CD14-positive monocyte (primary cell): ENCODE results near the gene STARD3. TPM values are rescaled to one million over a fixed set of nuclear protein-coding genes. Genes with fewer than 3 reads are reported as not detected.
A peak's percentile ranks its signal among the peaks of the same experiment; 100 is the strongest.

Source experiments
- DNase-seq, 3 donors: peaks; one replicate each; pipeline ENCODE4 v3.0.0-alpha.2; 2011 to 2022
- H2AFZ ChIP-seq: 2 replicates; pipeline ENCODE4 v1.6.0; 2012; ENCODE audit warnings: mild to moderate bottlenecking, low read depth, low read length, inconsistent platforms; ENCODE audit not compliant: insufficient read depth, poor library complexity, severe bottlenecking
- H3K27ac ChIP-seq, 2 donors: 1 replicate in 1 of 2; 2 replicates in 1 of 2; pipeline ENCODE4 v1.5.1; 2012 to 2013; ENCODE audit warnings: low read length in 2 of 2, control low read depth in 1 of 2, inconsistent platforms in 1 of 2, low read depth in 1 of 2, mild to moderate bottlenecking in 1 of 2
- H3K27me3 ChIP-seq, 2 donors: one replicate each; pipeline versions ENCODE4 v1.6.0 to v1.6.1; 2011 to 2013; ENCODE audit warnings: low read length in 2 of 2; ENCODE audit not compliant: control insufficient read depth in 2 of 2, insufficient read depth in 2 of 2
- H3K36me3 ChIP-seq, 2 donors: replicated peaks in 1 of 2; 1 replicate in 1 of 2; 2 replicates in 1 of 2; pipeline versions ENCODE4 v1.5.1 to v1.6.1; 2012 to 2013; ENCODE audit warnings: low read length in 2 of 2, control low read depth in 1 of 2, inconsistent platforms in 1 of 2, mild to moderate bottlenecking in 1 of 2; ENCODE audit not compliant: insufficient read depth in 2 of 2, control insufficient read depth in 1 of 2
- H3K4me1 ChIP-seq, 2 donors: 1 replicate in 1 of 2; 2 replicates in 1 of 2; pipeline versions ENCODE4 v1.5.1 to v1.6.1; 2012 to 2013; ENCODE audit warnings: low read length in 2 of 2, control low read depth in 1 of 2, inconsistent platforms in 1 of 2, mild to moderate bottlenecking in 1 of 2, moderate library complexity in 1 of 2; ENCODE audit not compliant: insufficient read depth in 2 of 2, control insufficient read depth in 1 of 2
- H3K4me2 ChIP-seq: replicated peaks from 2 replicates; pipeline ENCODE3; 2012; ENCODE audit warnings: low read length, moderate library complexity, mild to moderate bottlenecking; ENCODE audit not compliant: poor library complexity, severe bottlenecking; ENCODE audit errors: extremely low read depth
- H3K4me3 ChIP-seq, 3 experiments: fragments of 200-600 bp in 1 of 3; sonication (generic) in 1 of 3; replicated peaks in 1 of 3; 1 replicate in 2 of 3; 2 replicates in 1 of 3; pipeline ENCODE4 v1.5.1; 2011 to 2013; ENCODE audit warnings: low read length in 3 of 3, mild to moderate bottlenecking in 3 of 3, control low read depth in 2 of 3, low read depth in 2 of 3, inconsistent platforms in 1 of 3, moderate library complexity in 1 of 3
- H3K79me2 ChIP-seq: 2 replicates; pipeline ENCODE4 v1.6.0; 2012; ENCODE audit warnings: mild to moderate bottlenecking, control low read depth, inconsistent platforms, low read length, moderate library complexity; ENCODE audit not compliant: insufficient read depth
- H3K9ac ChIP-seq: 2 replicates; pipeline ENCODE4 v1.6.0; 2017; ENCODE audit warnings: low read length, mild to moderate bottlenecking; ENCODE audit not compliant: insufficient read depth, poor library complexity, severe bottlenecking
- H3K9me3 ChIP-seq, 2 donors: replicated peaks in 1 of 2; 1 replicate in 1 of 2; 2 replicates in 1 of 2; pipeline versions ENCODE4 v1.5.1 to v1.6.1; 2012 to 2013; ENCODE audit warnings: low read length in 2 of 2, control low read depth in 1 of 2; ENCODE audit not compliant: control insufficient read depth in 1 of 2, insufficient read depth in 1 of 2
- H4K20me1 ChIP-seq: 2 replicates; pipeline ENCODE4 v1.6.0; 2012; ENCODE audit warnings: mild to moderate bottlenecking, low read length, control low read depth, moderate library complexity; ENCODE audit not compliant: insufficient read depth
- H3K27ac Mint-ChIP-seq, 7 donors: one replicate each; pipeline ENCODE4 v1.8.0; 2020; ENCODE audit warnings: mild to moderate bottlenecking in 7 of 7, mixed read lengths in 7 of 7, moderate library complexity in 6 of 7, inconsistent platforms in 2 of 7
- H3K27me3 Mint-ChIP-seq, 3 donors: one replicate each; pipeline ENCODE4 v1.8.0; 2021 to 2022; ENCODE audit warnings: low read depth in 3 of 3, mild to moderate bottlenecking in 3 of 3, mixed read lengths in 3 of 3, moderate library complexity in 3 of 3, inconsistent platforms in 1 of 3
- H3K36me3 Mint-ChIP-seq, 2 donors: one replicate each; pipeline ENCODE4 v1.8.0; 2020; ENCODE audit warnings: mixed read lengths in 2 of 2, inconsistent platforms in 1 of 2, mild to moderate bottlenecking in 1 of 2
- H3K4me1 Mint-ChIP-seq: one replicate; pipeline ENCODE4 v1.8.0; 2020; ENCODE audit warnings: mild to moderate bottlenecking, mixed read lengths
- H3K4me3 Mint-ChIP-seq, 2 donors: one replicate each; pipeline ENCODE4 v1.8.0; 2020; ENCODE audit warnings: mild to moderate bottlenecking in 2 of 2, mixed read lengths in 2 of 2, moderate library complexity in 1 of 2
- H3K9me3 Mint-ChIP-seq, 7 donors: one replicate each; pipeline ENCODE4 v1.8.0; 2020 to 2022; ENCODE audit warnings: mixed read lengths in 7 of 7, mild to moderate bottlenecking in 6 of 7, moderate library complexity in 6 of 7, inconsistent platforms in 2 of 7
- WGBS: methylation state at CpG from one replicate; pipeline ENCODE4 v1.1.5; 2013; ENCODE audit warnings: missing lambda C conversion rate; ENCODE audit not compliant: insufficient coverage; 5-methylcytosine and 5-hydroxymethylcytosine counted together
- intact Hi-C, 2 donors: fragments of 100-400 bp; cut with micrococcal nuclease; formaldehyde crosslinking; loops; one replicate each; pipeline versions ENCODE4 v1.15.0 to v1.15.1; 2023
- polyA plus RNA-seq, 3 donors: library from polyadenylated mRNA; depleted of rRNA in 1 of 3; unstranded in 2 of 3; stranded (reverse) in 1 of 3; fragments of 300-500 nt in 2 of 3; fragments of >200 nt in 1 of 3; fragmentation: Illumina TruSeq in 2 of 3; gene quantifications; 1 replicate in 2 of 3; 2 replicates in 1 of 3; pipeline ENCODE4 v1.2.3, GENCODE V29; 2012 to 2021
- TF ChIP-seq, protein P1 (sequence below): fragments of 200-600 bp; IDR thresholded peaks from one replicate; pipeline ENCODE4 v1.8.0; 2022; ENCODE audit warnings: antibody characterized with exemption, mild to moderate bottlenecking

STARD3 gene
- polyA plus RNA-seq, 3 donors, result 35.1 to 114 (median 45.3) TPM

DNA sequence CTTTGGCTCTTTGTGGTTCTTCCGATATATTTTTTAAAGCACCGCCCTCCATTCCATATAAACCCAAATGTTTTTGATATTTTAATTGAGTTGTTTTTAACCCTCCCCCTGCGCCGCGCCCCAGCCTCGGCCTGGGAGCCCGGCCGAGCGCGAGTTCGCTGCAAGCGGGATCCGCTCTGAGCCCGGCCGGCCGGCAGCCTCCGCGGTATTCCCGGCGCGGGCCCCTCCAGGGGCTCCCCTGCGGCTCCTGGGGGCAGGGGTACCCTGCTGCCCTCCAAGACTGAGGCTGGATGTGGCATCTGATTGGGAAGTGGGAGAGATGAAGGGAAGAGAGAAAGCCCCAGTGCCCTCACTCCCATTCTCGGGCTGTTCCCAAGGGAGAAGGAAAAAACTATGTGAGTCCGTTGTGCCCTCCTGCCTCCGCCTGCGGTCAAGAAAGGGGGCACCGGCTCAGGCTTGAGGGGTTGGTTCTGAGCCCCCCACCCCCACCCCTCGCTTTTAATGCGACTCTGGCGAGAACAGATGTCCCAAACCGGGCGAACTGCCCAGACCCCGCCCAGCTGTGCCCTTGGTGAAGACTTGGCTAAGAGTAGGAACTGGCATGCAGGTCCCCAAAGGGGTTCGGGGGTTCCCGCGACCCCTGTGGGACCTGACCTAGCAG is 37.8 kb upstream of the STARD3 start:
- Mint-ChIP-seq H3K9me3 (peaks cover 0 to 33% (median 7%) of the 10 kb centered on the region in 7 donors), H3K27me3 (peaks cover 98 to 100% (median 99%) of the 10 kb centered on the region in 3 donors), H3K27ac (no peak overlapping the region), H3K36me3 (peaks cover 0 to 6% of the 10 kb centered on the region in 2 donors), H3K4me1 (peaks cover 12% of the 10 kb centered on the region), H3K4me3 (peak overlapping the region in 1 of 2 donors; percentile 75)
- no peak overlapping the region for H3K4me3 ChIP-seq
- peaks cover 0 to 48% of the 10 kb centered on the region in 2 donors for H3K9me3 ChIP-seq
- no peak overlapping the region for H2AFZ ChIP-seq
- H3K36me3 ChIP-seq, result no peaks in the 10 kb centered on the region
- H3K27ac ChIP-seq, result no peak overlapping the region
- TF ChIP-seq, protein P1, sequence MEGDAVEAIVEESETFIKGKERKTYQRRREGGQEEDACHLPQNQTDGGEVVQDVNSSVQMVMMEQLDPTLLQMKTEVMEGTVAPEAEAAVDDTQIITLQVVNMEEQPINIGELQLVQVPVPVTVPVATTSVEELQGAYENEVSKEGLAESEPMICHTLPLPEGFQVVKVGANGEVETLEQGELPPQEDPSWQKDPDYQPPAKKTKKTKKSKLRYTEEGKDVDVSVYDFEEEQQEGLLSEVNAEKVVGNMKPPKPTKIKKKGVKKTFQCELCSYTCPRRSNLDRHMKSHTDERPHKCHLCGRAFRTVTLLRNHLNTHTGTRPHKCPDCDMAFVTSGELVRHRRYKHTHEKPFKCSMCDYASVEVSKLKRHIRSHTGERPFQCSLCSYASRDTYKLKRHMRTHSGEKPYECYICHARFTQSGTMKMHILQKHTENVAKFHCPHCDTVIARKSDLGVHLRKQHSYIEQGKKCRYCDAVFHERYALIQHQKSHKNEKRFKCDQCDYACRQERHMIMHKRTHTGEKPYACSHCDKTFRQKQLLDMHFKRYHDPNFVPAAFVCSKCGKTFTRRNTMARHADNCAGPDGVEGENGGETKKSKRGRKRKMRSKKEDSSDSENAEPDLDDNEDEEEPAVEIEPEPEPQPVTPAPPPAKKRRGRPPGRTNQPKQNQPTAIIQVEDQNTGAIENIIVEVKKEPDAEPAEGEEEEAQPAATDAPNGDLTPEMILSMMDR, result no peak
- intact Hi-C loops, result no loop called here
- no peak for DNase-seq
- no peaks in the 10 kb centered on the region for H3K79me2 ChIP-seq
- H3K27me3 ChIP-seq, result peaks cover 91 to 98% of the 10 kb centered on the region in 2 donors
- no peak overlapping the region for H3K4me2 ChIP-seq
- H3K4me1 ChIP-seq, result peaks cover 0 to 3% of the 10 kb centered on the region in 2 donors
- WGBS, result 2% methylated on average over 16 of the region's 36 CpGs
- H4K20me1 ChIP-seq, result no peaks in the 10 kb centered on the region
- no peak overlapping the region for H3K9ac ChIP-seq

DNA sequence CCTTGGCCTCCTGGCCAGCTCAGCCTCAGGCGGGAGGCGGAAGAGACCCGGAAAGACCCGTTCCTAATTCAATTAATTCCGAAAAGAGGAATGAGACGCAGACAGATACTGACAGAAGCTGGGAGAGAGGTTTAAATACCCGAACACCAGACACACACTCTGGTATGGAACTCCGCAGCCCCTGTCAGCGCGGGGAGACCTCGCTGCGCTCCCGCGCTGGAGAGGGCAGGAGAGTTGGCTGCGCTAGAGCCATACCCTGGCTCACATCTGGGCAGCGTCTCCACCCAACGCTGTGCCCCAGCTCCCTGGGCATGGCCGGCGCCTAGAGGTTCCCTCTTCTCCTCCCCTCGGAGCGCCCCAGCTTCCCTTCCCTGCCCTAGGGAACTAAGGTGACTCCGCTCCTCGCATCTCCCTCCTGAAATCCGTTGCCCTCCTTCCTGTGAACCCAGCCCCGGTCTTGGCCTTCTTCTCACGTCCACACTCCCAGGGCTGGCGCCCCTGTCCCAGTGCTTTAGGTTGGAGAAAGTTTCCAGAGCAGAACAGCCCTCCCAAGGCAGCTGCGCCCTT is 37.2 kb upstream of the STARD3 start:
- no peak for DNase-seq
- peaks cover 92 to 100% of the 10 kb centered on the region in 2 donors for H3K27me3 ChIP-seq
- peaks cover 96 to 100% (median 99%) of the 10 kb centered on the region in 3 donors for H3K27me3 Mint-ChIP-seq
- intact Hi-C loops, result no loop called here
- no peak overlapping the region for H3K27ac ChIP-seq
- H3K4me1 Mint-ChIP-seq, result peaks cover 13% of the 10 kb centered on the region
- no peak overlapping the region for H2AFZ ChIP-seq
- 2% methylated on average over 21 of the region's 28 CpGs for WGBS
- TF ChIP-seq, protein P1, result no peak
- peaks cover 0 to 48% of the 10 kb centered on the region in 2 donors for H3K9me3 ChIP-seq
- no peak overlapping the region for H3K4me2 ChIP-seq
- peaks cover 0 to 6% of the 10 kb centered on the region in 2 donors for H3K36me3 Mint-ChIP-seq
- H4K20me1 ChIP-seq, result no peaks in the 10 kb centered on the region
- peak overlapping the region in 1 of 2 donors; percentile 63 for H3K4me3 Mint-ChIP-seq
- H3K79me2 ChIP-seq, result no peaks in the 10 kb centered on the region
- peaks cover 0 to 37% (median 7%) of the 10 kb centered on the region in 7 donors for H3K9me3 Mint-ChIP-seq
- no peak overlapping the region for H3K27ac Mint-ChIP-seq
- no peak overlapping the region for H3K4me3 ChIP-seq
- no peaks in the 10 kb centered on the region for H3K36me3 ChIP-seq
- no peak overlapping the region for H3K9ac ChIP-seq
- H3K4me1 ChIP-seq, result peaks cover 0 to 3% of the 10 kb centered on the region in 2 donors
